HG03457 (cell line): ENCODE results near the gene SPOPL.
"Not testable (repeated sequence)": the region's sequence is repeated elsewhere in the genome, so short reads cannot be mapped to it uniquely, and the experiment has no call there.

ENCODE experiments used
- ATAC-seq: cut with Tn5 transposase; IDR thresholded peaks from one replicate; pipeline ENCODE4 v1.9.1; 2021; ENCODE audit warnings: moderate number of reproducible peaks; ENCODE audit not compliant: unreplicated experiment

SPOPL gene

GRCh38 chr2:138523018-138523672, 21.6 kb downstream of the SPOPL start:
- ATAC-seq: peak; percentile 22

GRCh38 chr2:138523673-138524042, 22.1 kb downstream of the SPOPL start:
- ATAC-seq: not testable (repeated sequence)

- ATAC-seq: not testable (repeated sequence)
These were observed 22.8 kb downstream of the SPOPL start for GRCh38 chr2:138524353-138524752.

- ATAC-seq: no peak
These were observed 30.3 kb downstream of the SPOPL start for GRCh38 chr2:138531913-138532312.

- no peak for ATAC-seq
These were observed 33.2 kb downstream of the SPOPL start for GRCh38 chr2:138534791-138535190.

- ATAC-seq: peak; percentile 77
These were observed 34.7 kb downstream of the SPOPL start for GRCh38 chr2:138536302-138536701.

- ATAC-seq: no peak
These were observed 35.2 kb downstream of the SPOPL start for GRCh38 chr2:138536740-138537139.

GRCh38 chr2:138537170-138537915, 35.8 kb downstream of the SPOPL start:
- ATAC-seq: no peak

GRCh38 chr2:138544206-138544605, 42.6 kb downstream of the SPOPL start:
- ATAC-seq: not testable (repeated sequence)

- ATAC-seq: no peak
These were observed 47.2 kb downstream of the SPOPL start for GRCh38 chr2:138548796-138549195.

- ATAC-seq: no peak
These were observed 48.6 kb downstream of the SPOPL start for GRCh38 chr2:138550172-138550571.

GRCh38 chr2:138550670-138551287, 49.2 kb downstream of the SPOPL start:
- no peak for ATAC-seq

GRCh38 chr2:138554123-138554522, 52.6 kb downstream of the SPOPL start:
- ATAC-seq: no peak

GRCh38 chr2:138559641-138560040, 58.1 kb downstream of the SPOPL start:
- ATAC-seq: no peak

- no peak for ATAC-seq
These were observed 63.1 kb downstream of the SPOPL start for GRCh38 chr2:138564586-138565229.

GRCh38 chr2:138565230-138565598, 63.6 kb downstream of the SPOPL start:
- ATAC-seq: no peak

GRCh38 chr2:138572318-138572717, 70.7 kb downstream of the SPOPL start:
- no peak for ATAC-seq

- ATAC-seq: no peak
These were observed 75.5 kb downstream of the SPOPL start for GRCh38 chr2:138577066-138577465.

- no peak for ATAC-seq
These were observed 78.0 kb downstream of the SPOPL start for GRCh38 chr2:138579556-138579955.

GRCh38 chr2:138581909-138582308, 80.3 kb downstream of the SPOPL start:
- no peak for ATAC-seq

GRCh38 chr2:138589663-138590062, 88.1 kb downstream of the SPOPL start:
- ATAC-seq: no peak

GRCh38 chr2:138596403-138596802, 94.8 kb downstream of the SPOPL start:
- no peak for ATAC-seq
